A673 (cell line): Measurements from ENCODE around the gene DMKN.

Experiments
- EZH2 ChIP-seq: fragments of 200-600 bp; sonication (generic); IDR thresholded peaks from 2 replicates; pipeline ENCODE4 v1.6.1; 2017; ENCODE audit warnings: borderline replicate concordance, low read depth, mild to moderate bottlenecking, mixed read lengths, antibody characterized with exemption, low read length; ENCODE audit not compliant: poor library complexity, severe bottlenecking
- TF ChIP-seq, protein P1 (sequence below): fragments of 300-800, 200-600 bp; sonication (generic); conservative IDR thresholded peaks from 2 replicates; pipeline ENCODE4 v1.5.1; 2017; ENCODE audit warnings: low read depth, mild to moderate bottlenecking, antibody characterized with exemption, low read length, moderate library complexity, mixed read lengths

GRCh38 chr19:35560271-35560670 is 46.8 kb upstream of the DMKN start:
- no peak for TF ChIP-seq EZH2
- TF ChIP-seq, protein P1, sequence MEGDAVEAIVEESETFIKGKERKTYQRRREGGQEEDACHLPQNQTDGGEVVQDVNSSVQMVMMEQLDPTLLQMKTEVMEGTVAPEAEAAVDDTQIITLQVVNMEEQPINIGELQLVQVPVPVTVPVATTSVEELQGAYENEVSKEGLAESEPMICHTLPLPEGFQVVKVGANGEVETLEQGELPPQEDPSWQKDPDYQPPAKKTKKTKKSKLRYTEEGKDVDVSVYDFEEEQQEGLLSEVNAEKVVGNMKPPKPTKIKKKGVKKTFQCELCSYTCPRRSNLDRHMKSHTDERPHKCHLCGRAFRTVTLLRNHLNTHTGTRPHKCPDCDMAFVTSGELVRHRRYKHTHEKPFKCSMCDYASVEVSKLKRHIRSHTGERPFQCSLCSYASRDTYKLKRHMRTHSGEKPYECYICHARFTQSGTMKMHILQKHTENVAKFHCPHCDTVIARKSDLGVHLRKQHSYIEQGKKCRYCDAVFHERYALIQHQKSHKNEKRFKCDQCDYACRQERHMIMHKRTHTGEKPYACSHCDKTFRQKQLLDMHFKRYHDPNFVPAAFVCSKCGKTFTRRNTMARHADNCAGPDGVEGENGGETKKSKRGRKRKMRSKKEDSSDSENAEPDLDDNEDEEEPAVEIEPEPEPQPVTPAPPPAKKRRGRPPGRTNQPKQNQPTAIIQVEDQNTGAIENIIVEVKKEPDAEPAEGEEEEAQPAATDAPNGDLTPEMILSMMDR, result no peak
